HG03060 (cell line): ENCODE data around the gene GHRL.

Experiments used
- ATAC-seq: cut with Tn5 transposase; IDR thresholded peaks from one replicate; pipeline ENCODE4 v1.9.1; 2021; ENCODE audit warnings: low read depth, moderate number of reproducible peaks; ENCODE audit not compliant: unreplicated experiment

GHRL gene

DNA sequence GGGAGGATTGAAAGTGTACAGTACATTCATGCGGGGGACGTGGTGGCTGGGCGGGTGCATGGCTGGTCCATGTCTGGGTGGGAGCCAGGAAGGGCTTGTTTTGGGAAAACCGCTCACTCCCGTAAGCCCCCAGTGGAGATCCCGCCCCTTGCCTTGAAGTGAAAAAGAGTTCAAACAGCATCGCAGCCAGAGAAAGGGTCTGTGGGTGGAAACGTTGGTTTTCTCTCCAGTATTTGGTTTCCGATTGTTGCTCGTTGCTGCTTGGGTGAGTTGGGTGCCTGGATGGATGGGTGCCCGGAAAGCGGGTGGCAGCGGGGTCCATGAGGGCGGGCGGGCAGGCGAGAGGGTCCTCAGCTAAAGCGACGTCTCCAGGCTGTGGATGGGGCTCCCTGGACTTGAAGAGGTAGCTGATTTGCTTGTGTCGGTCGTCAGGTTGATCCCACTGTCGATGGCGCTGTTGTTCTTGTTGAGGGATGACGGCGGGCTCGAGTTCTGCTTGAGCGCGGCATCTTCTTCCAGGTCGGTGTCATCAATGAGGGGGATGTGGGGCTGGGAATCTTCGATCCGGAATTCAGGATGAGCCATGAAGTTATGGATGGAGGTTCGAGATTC is 35.8 kb upstream of the GHRL start:
- no peak for ATAC-seq

DNA sequence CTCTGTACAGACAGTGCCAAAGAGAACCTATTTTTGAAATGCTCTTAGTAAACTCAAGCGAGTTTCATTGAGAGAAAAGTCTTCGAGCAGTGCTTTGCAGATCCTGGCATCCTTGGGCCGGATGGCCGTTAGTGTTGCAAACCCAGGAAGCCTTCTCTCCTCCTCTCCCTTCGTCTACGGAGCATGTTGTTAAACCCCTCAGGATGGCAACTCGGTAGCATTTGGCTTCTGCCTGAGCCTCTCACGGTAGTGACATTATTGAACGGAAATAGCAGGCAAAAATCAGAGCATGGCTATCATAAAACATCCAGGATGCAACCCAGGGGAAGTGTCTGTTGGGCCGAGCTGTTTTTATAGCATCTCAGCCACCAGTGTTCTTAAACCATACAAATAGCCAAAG is 34.8 kb upstream of the GHRL start:
- no peak for ATAC-seq

DNA sequence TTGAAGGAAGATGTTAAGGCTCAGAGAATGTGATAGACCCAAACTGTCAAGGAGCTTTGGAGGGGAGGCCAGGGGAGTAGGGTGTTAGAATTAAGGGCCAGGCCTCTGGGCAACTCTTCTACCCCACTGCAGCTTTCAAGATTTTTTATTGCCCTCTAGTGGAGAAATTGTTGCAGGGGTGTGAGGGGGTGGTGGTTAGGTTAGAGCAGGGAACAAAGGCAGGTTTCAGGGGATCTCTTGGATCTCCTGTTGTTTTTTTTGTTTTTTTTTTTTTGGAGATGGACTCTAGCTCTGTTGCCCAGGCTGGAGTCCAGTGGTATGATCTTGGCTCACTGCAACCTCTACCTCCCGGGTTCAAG is 29.6 kb upstream of the GHRL start:
- no peak for ATAC-seq

DNA sequence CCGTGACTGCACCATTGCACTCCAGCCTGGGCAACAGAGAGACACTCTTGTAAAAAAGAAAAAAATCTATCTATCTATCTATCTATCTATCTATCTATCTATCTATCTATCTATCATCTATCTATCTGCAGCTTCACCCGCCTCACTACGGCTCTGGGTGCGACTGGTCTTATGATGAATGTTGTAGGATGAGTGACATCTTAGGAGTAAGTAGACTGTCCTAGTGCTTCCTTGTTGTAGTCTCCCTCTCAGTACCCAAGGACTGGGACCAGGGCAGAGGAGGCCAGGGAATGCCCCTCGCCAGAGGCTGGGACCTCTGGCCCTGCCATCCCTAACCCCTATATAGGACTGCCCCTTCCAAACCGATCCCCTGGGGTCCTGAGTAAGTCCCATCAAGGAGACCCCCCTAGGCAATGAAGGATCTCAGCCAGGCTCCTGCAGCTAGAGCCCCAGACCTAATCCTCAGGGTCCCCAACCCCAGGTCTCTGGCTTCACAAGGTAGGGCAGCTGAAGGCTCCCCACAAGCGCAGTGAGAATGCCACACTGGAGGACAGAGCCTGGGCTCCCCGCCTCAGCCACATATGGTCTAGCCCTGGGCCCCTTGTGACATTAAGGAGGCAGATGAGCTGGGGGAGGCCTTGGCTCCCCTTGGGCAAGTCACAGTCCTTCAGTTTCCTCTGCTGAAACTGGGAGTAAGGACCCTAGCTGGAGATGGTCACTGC is 29.0 kb upstream of the GHRL start:
- no peak for ATAC-seq

- ATAC-seq: no peak
Observed at GRCh38 chr3:10320320-10320677, 27.6 kb upstream of the GHRL start.

- no peak for ATAC-seq
Observed at GRCh38 chr3:10319804-10320203, 27.1 kb upstream of the GHRL start.

- ATAC-seq: no peak
Observed at GRCh38 chr3:10319251-10319650, 26.5 kb upstream of the GHRL start.

DNA sequence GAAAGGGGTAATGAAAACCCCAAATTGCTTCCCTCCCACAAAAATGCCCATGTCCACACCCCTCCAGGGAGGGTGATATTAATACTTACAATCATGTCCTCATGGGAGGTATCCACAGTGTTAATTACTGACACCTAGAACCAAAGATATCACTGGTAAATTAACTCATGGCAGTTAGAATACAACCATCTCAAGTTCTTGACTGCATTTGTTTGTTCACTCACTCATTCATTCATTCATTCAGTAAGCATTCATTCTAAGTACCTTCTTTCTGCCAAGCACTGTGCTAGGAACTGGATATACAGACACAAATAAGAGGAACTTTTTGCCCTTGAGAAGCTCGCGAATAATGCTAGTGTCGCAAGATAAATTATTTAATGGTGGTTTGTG is 25.2 kb upstream of the GHRL start:
- no peak for ATAC-seq

- ATAC-seq: no peak
Observed at GRCh38 chr3:10317311-10317960, 24.7 kb upstream of the GHRL start.

DNA sequence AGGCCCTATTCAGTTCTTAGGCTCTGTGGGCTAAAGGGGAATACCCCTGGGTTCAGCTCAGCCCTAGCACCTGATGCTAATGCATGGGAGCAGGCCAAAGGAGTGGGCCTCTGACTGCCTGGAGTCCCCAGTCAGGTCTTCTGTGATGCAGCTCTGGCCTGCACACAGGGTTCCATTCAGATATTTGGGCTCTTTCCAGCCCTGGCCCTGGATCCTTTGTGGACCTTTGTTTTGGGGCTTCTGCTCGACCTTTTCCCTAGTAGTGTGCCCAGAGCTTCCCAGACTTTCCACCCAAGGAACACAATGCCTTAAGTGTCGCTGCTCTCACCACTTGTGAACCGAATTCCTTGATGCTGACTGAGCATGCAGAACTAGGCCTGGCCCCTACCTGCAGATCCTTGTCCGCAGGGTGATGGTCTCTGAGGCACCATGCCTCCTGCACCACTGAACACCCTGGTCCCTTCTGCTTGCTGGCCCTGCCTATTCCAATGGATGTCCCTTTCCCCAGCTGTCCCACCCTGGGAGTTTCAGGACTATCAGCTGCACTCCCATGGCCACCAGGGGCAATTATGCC is 23.1 kb upstream of the GHRL start:
- ATAC-seq: no peak

GRCh38 chr3:10315101-10315500 is 22.4 kb upstream of the GHRL start:
- no peak for ATAC-seq

DNA sequence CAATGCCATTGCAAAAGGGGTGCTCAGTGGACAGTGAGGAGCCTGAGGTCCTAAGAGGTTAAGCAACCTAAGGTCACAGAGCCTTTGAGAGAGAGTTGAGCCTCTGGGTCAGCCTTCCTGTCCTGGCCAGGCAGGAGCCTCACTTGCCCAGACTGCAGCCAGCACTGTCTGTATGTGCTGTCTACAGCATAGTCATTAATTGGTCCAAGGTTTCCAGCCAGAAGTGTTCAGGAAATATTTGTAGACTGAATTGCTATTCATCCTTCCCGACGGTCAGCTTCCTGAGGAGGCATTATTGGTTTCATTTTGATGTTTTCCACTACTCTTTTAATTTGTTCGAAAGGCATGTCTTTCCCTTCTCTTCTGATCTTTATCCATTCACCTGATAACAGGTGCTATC is 20.1 kb upstream of the GHRL start:
- ATAC-seq: no peak

GRCh38 chr3:10312391-10312790 is 19.6 kb upstream of the GHRL start:
- ATAC-seq: no peak

GRCh38 chr3:10311710-10312109 is 19.0 kb upstream of the GHRL start:
- ATAC-seq: no peak

- no peak for ATAC-seq
Observed at GRCh38 chr3:10310578-10310977, 17.8 kb upstream of the GHRL start.

DNA sequence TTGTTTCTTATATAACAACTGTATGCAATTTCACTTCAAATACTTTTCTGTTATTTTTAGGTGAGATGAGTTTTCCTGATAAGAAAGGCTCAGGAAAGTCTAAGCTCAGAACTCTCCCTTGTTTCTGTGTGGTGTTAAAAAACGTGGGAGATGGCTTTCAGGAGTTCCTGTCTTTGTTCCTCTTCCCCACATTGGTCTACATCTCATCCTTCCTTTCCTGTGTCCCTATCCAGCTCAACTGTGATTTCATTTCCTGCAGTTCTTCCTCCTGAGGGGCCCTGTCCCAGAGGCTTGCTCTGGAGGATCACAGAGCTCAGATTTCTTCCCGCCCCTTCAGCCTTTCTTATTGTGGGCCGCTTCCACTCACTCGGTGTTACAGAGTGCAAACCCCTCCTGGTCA is 17.0 kb upstream of the GHRL start:
- ATAC-seq: no peak

- ATAC-seq: no peak
Observed at GRCh38 chr3:10308678-10309077, 15.9 kb upstream of the GHRL start.

DNA sequence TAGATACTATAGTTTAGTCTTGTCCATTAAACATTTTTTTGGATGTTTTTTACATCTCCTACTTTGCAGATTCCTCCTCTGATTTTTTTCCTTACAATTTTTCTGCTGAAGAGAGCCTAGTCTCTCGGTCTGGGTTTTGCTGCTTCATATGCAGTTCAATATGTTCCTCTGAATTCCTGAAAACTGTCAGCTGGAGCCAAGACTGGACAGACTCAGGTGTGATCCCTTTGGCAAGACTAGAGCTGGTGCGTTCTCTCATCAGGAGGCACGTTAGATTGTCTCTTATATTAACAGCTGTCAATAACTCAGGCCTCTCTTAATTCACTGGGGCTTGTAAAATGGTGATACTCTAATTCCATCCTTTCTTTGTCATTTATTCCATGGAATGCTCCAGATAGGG is 13.4 kb upstream of the GHRL start:
- ATAC-seq: no peak

DNA sequence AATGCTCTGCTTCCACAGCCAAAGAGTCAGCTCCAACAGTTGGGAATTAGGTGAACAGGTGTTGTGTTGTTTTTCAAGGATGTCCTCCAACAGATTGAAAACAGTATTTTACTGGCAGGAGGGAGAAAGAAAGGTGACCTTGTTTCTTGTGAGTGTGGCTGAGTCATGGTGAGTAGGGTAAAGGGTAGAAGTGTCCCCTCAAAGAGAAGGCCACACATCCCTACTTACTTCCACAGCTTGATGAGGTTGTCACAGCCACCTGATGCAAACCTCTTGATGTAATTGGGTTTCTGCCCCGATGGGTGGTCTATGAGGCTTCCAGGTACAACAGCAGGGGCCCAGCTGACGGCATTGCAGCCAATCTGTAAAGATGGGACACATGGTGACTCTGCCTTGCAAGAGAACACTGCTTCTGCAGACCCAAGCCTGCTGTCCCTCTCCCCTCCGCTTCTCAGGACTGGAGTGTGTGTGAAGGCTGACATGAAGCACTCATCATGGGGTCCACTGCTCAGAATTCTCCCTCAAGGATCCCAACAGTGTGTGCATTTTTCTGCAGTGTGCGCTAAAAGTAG is 12.7 kb upstream of the GHRL start:
- ATAC-seq: no peak

- ATAC-seq: no peak
Observed at GRCh38 chr3:10304905-10305304, 12.2 kb upstream of the GHRL start.

DNA sequence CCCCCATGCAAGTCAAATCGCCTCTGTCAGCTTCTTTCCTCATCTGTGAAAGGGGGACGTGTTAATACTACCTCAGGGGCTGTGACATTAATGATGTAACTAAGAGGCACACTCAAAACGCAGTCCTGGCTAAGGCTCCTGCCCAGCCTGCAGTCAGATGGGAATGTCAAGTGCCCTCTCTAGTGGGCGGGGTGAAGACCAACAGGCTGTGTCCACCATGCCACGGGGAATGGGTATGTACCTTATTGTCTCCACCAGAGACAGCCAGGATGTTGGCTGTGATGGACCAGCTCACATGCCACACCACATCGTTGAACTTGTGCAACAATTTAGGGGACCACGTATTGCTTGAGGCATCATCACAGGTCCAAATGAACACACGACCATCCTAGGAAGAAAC is 11.0 kb upstream of the GHRL start:
- ATAC-seq: no peak

GRCh38 chr3:10303105-10303504 is 10.4 kb upstream of the GHRL start:
- no peak for ATAC-seq
